Trophoblast cell (in vitro differentiated cells and primary cell): ENCODE measurements around the gene MICOS13.

Source experiments
- DNase-seq, 2 donors: peaks; one replicate each; pipeline ENCODE4 v3.0.0-alpha.2; 2016
- H2AFZ ChIP-seq: 2 replicates; pipeline ENCODE4 v1.6.1; 2013; ENCODE audit warnings: low read length, moderate library complexity, mild to moderate bottlenecking; ENCODE audit not compliant: insufficient read depth, poor library complexity
- H2AK5ac ChIP-seq: 2 replicates; pipeline ENCODE4 v1.6.1; 2013; ENCODE audit warnings: mild to moderate bottlenecking, low read length
- H2BK120ac ChIP-seq: 2 replicates; pipeline ENCODE4 v1.6.1; 2013; ENCODE audit warnings: low read length, mild to moderate bottlenecking, moderate library complexity; ENCODE audit not compliant: insufficient read depth, poor library complexity
- H2BK12ac ChIP-seq: 2 replicates; pipeline ENCODE4 v1.6.1; 2013; ENCODE audit warnings: mild to moderate bottlenecking, low read length, moderate library complexity
- H2BK5ac ChIP-seq: 2 replicates; pipeline ENCODE4 v1.6.1; 2013; ENCODE audit warnings: low read length, low read depth, moderate library complexity, mild to moderate bottlenecking; ENCODE audit not compliant: poor library complexity
- H3K14ac ChIP-seq: 2 replicates; pipeline ENCODE4 v1.6.1; 2013; ENCODE audit warnings: mild to moderate bottlenecking, low read length
- H3K18ac ChIP-seq: 2 replicates; pipeline ENCODE4 v1.6.1; 2013; ENCODE audit warnings: mild to moderate bottlenecking, low read length
- H3K23ac ChIP-seq: 2 replicates; pipeline ENCODE4 v1.6.1; 2013; ENCODE audit warnings: low read length
- H3K27ac ChIP-seq: 2 replicates; pipeline ENCODE4 v1.5.1; 2013; ENCODE audit warnings: low read depth, mild to moderate bottlenecking, inconsistent platforms, low read length, moderate library complexity
- H3K27me3 ChIP-seq: 2 replicates; pipeline ENCODE4 v1.6.1; 2013; ENCODE audit warnings: inconsistent platforms, mild to moderate bottlenecking, low read length, moderate library complexity; ENCODE audit not compliant: insufficient read depth
- H3K36me3 ChIP-seq, 2 experiments: 1 replicate in 1 of 2; 2 replicates in 1 of 2; pipeline ENCODE4 v1.6.1; 2013; ENCODE audit warnings: low read length in 2 of 2, mild to moderate bottlenecking in 2 of 2, moderate library complexity in 1 of 2; ENCODE audit not compliant: insufficient read depth in 2 of 2, control insufficient read depth in 1 of 2
- H3K4ac ChIP-seq: 2 replicates; pipeline ENCODE4 v1.6.1; 2013; ENCODE audit warnings: low read depth, mild to moderate bottlenecking, low read length, moderate library complexity
- H3K4me1 ChIP-seq, 2 experiments: 1 replicate in 1 of 2; 2 replicates in 1 of 2; pipeline ENCODE4 v1.6.1; 2013; ENCODE audit warnings: low read length in 2 of 2, mild to moderate bottlenecking in 2 of 2, moderate library complexity in 1 of 2; ENCODE audit not compliant: insufficient read depth in 2 of 2, control insufficient read depth in 1 of 2
- H3K4me2 ChIP-seq: 2 replicates; pipeline ENCODE4 v1.6.1; 2013; ENCODE audit warnings: inconsistent platforms, mild to moderate bottlenecking, low read length, moderate library complexity
- H3K4me3 ChIP-seq: 2 replicates; pipeline ENCODE4 v1.5.1; 2013; ENCODE audit warnings: mild to moderate bottlenecking, low read depth, low read length, inconsistent platforms
- H3K79me1 ChIP-seq: one replicate; pipeline ENCODE4 v1.6.1; 2013; ENCODE audit warnings: low read length
- H3K79me2 ChIP-seq: 2 replicates; pipeline ENCODE4 v1.6.1; 2013; ENCODE audit warnings: low read length, mild to moderate bottlenecking; ENCODE audit not compliant: control insufficient read depth, insufficient read depth, poor library complexity
- H3K9ac ChIP-seq: 2 replicates; pipeline ENCODE4 v1.6.1; 2013; ENCODE audit warnings: mild to moderate bottlenecking, low read length
- H3K9me3 ChIP-seq: 2 replicates; pipeline ENCODE4 v1.6.1; 2013; ENCODE audit warnings: low read depth, mild to moderate bottlenecking, control low read depth, inconsistent platforms, low read length; ENCODE audit not compliant: insufficient read depth
- H4K12ac ChIP-seq: 2 replicates; pipeline ENCODE4 v1.6.1; 2013; ENCODE audit warnings: low read depth, mild to moderate bottlenecking, low read length, moderate library complexity
- H4K8ac ChIP-seq: 2 replicates; pipeline ENCODE4 v1.6.1; 2013; ENCODE audit warnings: low read depth, mild to moderate bottlenecking, low read length, moderate library complexity
- H4K91ac ChIP-seq: one replicate; pipeline ENCODE4 v1.6.1; 2013; ENCODE audit warnings: low read depth, mild to moderate bottlenecking, low read length, moderate library complexity
- WGBS: extraction: QIAGEN DNeasy Blood & Tissue Kit; methylation state at CpG from one replicate; pipeline ENCODE4 v1.1.7; 2013; ENCODE audit warnings: missing lambda C conversion rate; ENCODE audit not compliant: insufficient read length, insufficient coverage; ENCODE audit errors: extremely low coverage; 5-methylcytosine and 5-hydroxymethylcytosine counted together

MICOS13 gene

GRCh38 chr19:5652261-5652660, 28.1 kb downstream of the MICOS13 start:
- H3K79me1 ChIP-seq = no peaks in the 10 kb centered on the region
- no peaks in the 10 kb centered on the region for H3K79me2 ChIP-seq
- H4K8ac ChIP-seq = no peak overlapping the region
- H4K12ac ChIP-seq = no peak overlapping the region
- no peak overlapping the region for H4K91ac ChIP-seq
- no peak overlapping the region for H2BK12ac ChIP-seq
- no peaks in the 10 kb centered on the region for H3K27me3 ChIP-seq
- H3K4me1 ChIP-seq = no peaks in the 10 kb centered on the region
- no peak for DNase-seq
- H3K9ac ChIP-seq = no peak overlapping the region
- no peak overlapping the region for H3K23ac ChIP-seq
- no peak overlapping the region for H3K14ac ChIP-seq
- no peak overlapping the region for H3K4ac ChIP-seq
- no peak overlapping the region for H3K27ac ChIP-seq
- no peak overlapping the region for H2BK5ac ChIP-seq
- no CpG with 5 or more reads among the region's 10 CpGs for WGBS
- H3K4me2 ChIP-seq = no peak overlapping the region
- H2BK120ac ChIP-seq = no peak overlapping the region
- H3K4me3 ChIP-seq = no peak overlapping the region
- H3K9me3 ChIP-seq = no peaks in the 10 kb centered on the region
- no peak overlapping the region for H2AK5ac ChIP-seq
- peaks cover 65 to 69% of the 10 kb centered on the region in 2 experiments for H3K36me3 ChIP-seq
- H2AFZ ChIP-seq = no peak overlapping the region
- no peak overlapping the region for H3K18ac ChIP-seq

GRCh38 chr19:5651361-5651760, 29.0 kb downstream of the MICOS13 start:
- no peak overlapping the region for H2AFZ ChIP-seq
- no peak overlapping the region for H3K4me2 ChIP-seq
- H3K9me3 ChIP-seq = no peaks in the 10 kb centered on the region
- H2BK120ac ChIP-seq = no peak overlapping the region
- no peak for DNase-seq
- H3K18ac ChIP-seq = no peak overlapping the region
- no peak overlapping the region for H3K4me3 ChIP-seq
- no peaks in the 10 kb centered on the region for H3K27me3 ChIP-seq
- no peak overlapping the region for H3K27ac ChIP-seq
- no peaks in the 10 kb centered on the region for H3K4me1 ChIP-seq
- WGBS = no CpG with 5 or more reads among the region's 5 CpGs
- H3K36me3 ChIP-seq = peaks cover 64 to 71% of the 10 kb centered on the region in 2 experiments
- H3K79me1 ChIP-seq = no peaks in the 10 kb centered on the region
- H3K4ac ChIP-seq = no peak overlapping the region
- H2AK5ac ChIP-seq = no peak overlapping the region
- no peak overlapping the region for H4K91ac ChIP-seq
- H4K8ac ChIP-seq = no peak overlapping the region
- no peak overlapping the region for H2BK12ac ChIP-seq
- no peak overlapping the region for H2BK5ac ChIP-seq
- no peak overlapping the region for H3K23ac ChIP-seq
- H3K79me2 ChIP-seq = no peaks in the 10 kb centered on the region
- no peak overlapping the region for H3K9ac ChIP-seq
- no peak overlapping the region for H3K14ac ChIP-seq
- no peak overlapping the region for H4K12ac ChIP-seq

GRCh38 chr19:5648464-5648863, 31.9 kb downstream of the MICOS13 start:
- H2BK12ac ChIP-seq = no peak overlapping the region
- DNase-seq = no peak
- H3K18ac ChIP-seq = no peak overlapping the region
- H3K4me3 ChIP-seq = no peak overlapping the region
- no peaks in the 10 kb centered on the region for H3K9me3 ChIP-seq
- no peak overlapping the region for H2BK5ac ChIP-seq
- WGBS = no CpG with 5 or more reads among the region's 11 CpGs
- H3K79me2 ChIP-seq = no peaks in the 10 kb centered on the region
- no peak overlapping the region for H2AFZ ChIP-seq
- H3K36me3 ChIP-seq = peaks cover 56 to 67% of the 10 kb centered on the region in 2 experiments
- H3K4me1 ChIP-seq = no peaks in the 10 kb centered on the region
- H3K9ac ChIP-seq = no peak overlapping the region
- H4K8ac ChIP-seq = no peak overlapping the region
- H3K79me1 ChIP-seq = no peaks in the 10 kb centered on the region
- H3K27me3 ChIP-seq = no peaks in the 10 kb centered on the region
- H3K27ac ChIP-seq = no peak overlapping the region
- H2BK120ac ChIP-seq = no peak overlapping the region
- H3K4me2 ChIP-seq = no peak overlapping the region
- no peak overlapping the region for H3K14ac ChIP-seq
- H3K23ac ChIP-seq = no peak overlapping the region
- no peak overlapping the region for H4K91ac ChIP-seq
- no peak overlapping the region for H2AK5ac ChIP-seq
- H4K12ac ChIP-seq = no peak overlapping the region
- H3K4ac ChIP-seq = no peak overlapping the region

- H3K36me3 ChIP-seq = peaks cover 51 to 64% of the 10 kb centered on the region in 2 experiments
- H3K27me3 ChIP-seq = no peaks in the 10 kb centered on the region
- no peak overlapping the region for H3K4ac ChIP-seq
- H4K91ac ChIP-seq = no peak overlapping the region
- no peak overlapping the region for H3K27ac ChIP-seq
- no peak overlapping the region for H3K4me3 ChIP-seq
- H3K4me2 ChIP-seq = no peak overlapping the region
- H2BK12ac ChIP-seq = no peak overlapping the region
- H3K9ac ChIP-seq = peak overlapping the region; percentile 66
- no peaks in the 10 kb centered on the region for H3K9me3 ChIP-seq
- H2AFZ ChIP-seq = no peak overlapping the region
- H2BK5ac ChIP-seq = no peak overlapping the region
- no peak for DNase-seq
- no peak overlapping the region for H3K14ac ChIP-seq
- no peak overlapping the region for H2AK5ac ChIP-seq
- H3K4me1 ChIP-seq = no peaks in the 10 kb centered on the region
- H2BK120ac ChIP-seq = no peak overlapping the region
- H3K79me1 ChIP-seq = no peaks in the 10 kb centered on the region
- WGBS = no CpG with 5 or more reads among the region's 4 CpGs
- no peak overlapping the region for H4K8ac ChIP-seq
- no peak overlapping the region for H3K18ac ChIP-seq
- H3K23ac ChIP-seq = peak overlapping the region; percentile 82
- H4K12ac ChIP-seq = no peak overlapping the region
- H3K79me2 ChIP-seq = no peaks in the 10 kb centered on the region
Observed at GRCh38 chr19:5646703-5647102, 33.6 kb downstream of the MICOS13 start.
